SK-N-SH treated with all-trans-retinoic acid at 6 μM for 48 hours (cell line): ENCODE results near the gene COL15A1.

Experiments
- ATAC-seq: fragments of 200-7000 bp; cut with Tn5 transposase; 3 replicates; pipeline ENCODE4 v1.9.1; 2020; ENCODE audit warnings: mild to moderate bottlenecking, moderate library complexity
- ARNTL ChIP-seq: fragments of 450-650 bp; formaldehyde crosslinking; IDR thresholded peaks from 2 replicates; pipeline ENCODE4 v1.5.0; 2020; ENCODE audit warnings: low read depth, mild to moderate bottlenecking, moderate library complexity, borderline replicate concordance
- BACH2 ChIP-seq: fragments of 250-450 bp; sonication (Bioruptor Pico); IDR thresholded peaks from 2 replicates; pipeline ENCODE4 v1.9.0; 2021; ENCODE audit warnings: mild to moderate bottlenecking, borderline replicate concordance
- CREB5 ChIP-seq: fragments of 250-450 bp; sonication (Bioruptor Pico); IDR thresholded peaks from 2 replicates; pipeline ENCODE4 v1.5.1; 2020; ENCODE audit warnings: low read depth, mild to moderate bottlenecking, moderate library complexity
- CSDC2 ChIP-seq: fragments of 250-450 bp; sonication (Bioruptor Pico); IDR thresholded peaks from 2 replicates; pipeline ENCODE4 v1.5.0; 2020; ENCODE audit warnings: mild to moderate bottlenecking, moderate library complexity
- CSRNP3 ChIP-seq: fragments of 250-450 bp; sonication (Bioruptor Pico); IDR thresholded peaks from 2 replicates; pipeline ENCODE4 v1.5.1; 2021; ENCODE audit warnings: mild to moderate bottlenecking, moderate library complexity
- ESRRG ChIP-seq: fragments of 250-450 bp; sonication (Bioruptor Pico); IDR thresholded peaks from 2 replicates; pipeline ENCODE4 v1.6.1; 2021; ENCODE audit warnings: mild to moderate bottlenecking
- GLIS3 ChIP-seq: fragments of 250-450 bp; sonication (Bioruptor Pico); IDR thresholded peaks from 2 replicates; pipeline ENCODE4 v1.5.0; 2020; ENCODE audit warnings: mild to moderate bottlenecking, moderate library complexity
- ISL1 ChIP-seq: fragments of 250-450 bp; sonication (Bioruptor Pico); IDR thresholded peaks from 2 replicates; pipeline ENCODE4 v2.1.2; 2022; ENCODE audit warnings: mild to moderate bottlenecking, moderate library complexity
- OSR1 ChIP-seq: fragments of 250-450 bp; sonication (Bioruptor Pico); IDR thresholded peaks from 2 replicates; pipeline ENCODE4 v1.8.0; 2022; ENCODE audit warnings: moderate library complexity, mild to moderate bottlenecking, inconsistent platforms
- PATZ1 ChIP-seq: fragments of 250-450 bp; sonication (Bioruptor Pico); IDR thresholded peaks from 2 replicates; pipeline ENCODE4 v1.8.0; 2020; ENCODE audit warnings: mild to moderate bottlenecking, moderate library complexity, borderline replicate concordance
- POU6F1 ChIP-seq: fragments of 250-450 bp; sonication (Bioruptor Pico); IDR thresholded peaks from 2 replicates; pipeline ENCODE4 v1.8.0; 2021; ENCODE audit warnings: low read depth, mild to moderate bottlenecking, moderate library complexity, borderline replicate concordance
- PPARA ChIP-seq: fragments of 250-450 bp; sonication (Bioruptor Pico); IDR thresholded peaks from 2 replicates; pipeline ENCODE4 v1.5.0; 2020; ENCODE audit warnings: mild to moderate bottlenecking, borderline replicate concordance
- RARB ChIP-seq: fragments of 250-450 bp; sonication (Bioruptor Pico); IDR thresholded peaks from 2 replicates; pipeline ENCODE4 v1.8.0; 2021; ENCODE audit warnings: mild to moderate bottlenecking, moderate library complexity
- SNAI2 ChIP-seq: fragments of 250-450 bp; sonication (Bioruptor Pico); IDR thresholded peaks from 2 replicates; pipeline ENCODE4 v1.5.0; 2020; ENCODE audit warnings: mild to moderate bottlenecking, moderate library complexity
- TCF4 ChIP-seq: fragments of 250-450 bp; sonication (Bioruptor Pico); IDR thresholded peaks from 2 replicates; pipeline ENCODE4 v1.8.0; 2021; ENCODE audit warnings: mild to moderate bottlenecking, moderate library complexity, borderline replicate concordance
- TOX ChIP-seq: fragments of 250-450 bp; sonication (Bioruptor Pico); IDR thresholded peaks from 2 replicates; pipeline ENCODE4 v1.8.0; 2021; ENCODE audit warnings: mild to moderate bottlenecking, moderate library complexity, borderline replicate concordance
- TSHZ2 ChIP-seq: fragments of 250-450 bp; sonication (Bioruptor Pico); IDR thresholded peaks from 2 replicates; pipeline ENCODE4 v1.5.0; 2020; ENCODE audit warnings: mild to moderate bottlenecking, moderate library complexity
- ZC3H10 ChIP-seq: fragments of 250-450 bp; sonication (Bioruptor Pico); IDR thresholded peaks from 2 replicates; pipeline ENCODE4 v1.5.1; 2021; ENCODE audit warnings: mild to moderate bottlenecking, moderate library complexity
- ZFP3 ChIP-seq: fragments of 250-450 bp; sonication (Bioruptor Pico); IDR thresholded peaks from 2 replicates; pipeline ENCODE4 v1.5.0; 2020; ENCODE audit warnings: mild to moderate bottlenecking, moderate library complexity
- ZFP30 ChIP-seq: fragments of 450-650 bp; formaldehyde crosslinking; IDR thresholded peaks from 2 replicates; pipeline ENCODE4 v1.5.0; 2022; ENCODE audit warnings: mild to moderate bottlenecking, moderate library complexity
- ZNF565 ChIP-seq: fragments of 450-650 bp; formaldehyde crosslinking; conservative IDR thresholded peaks from 2 replicates; pipeline ENCODE4 v1.5.0; 2020; ENCODE audit warnings: low read depth, mild to moderate bottlenecking, moderate library complexity
- ZNF70 ChIP-seq: fragments of 450-650 bp; formaldehyde crosslinking; IDR thresholded peaks from 2 replicates; pipeline ENCODE4 v1.5.0; 2020; ENCODE audit warnings: mild to moderate bottlenecking, moderate library complexity
- ZNF8 ChIP-seq: fragments of 450-650 bp; formaldehyde crosslinking; IDR thresholded peaks from 2 replicates; pipeline ENCODE4 v1.5.0; 2020; ENCODE audit warnings: mild to moderate bottlenecking, moderate library complexity

The COL15A1 gene

GRCh38 chr9:99072040-99072394 is 128.3 kb downstream of the COL15A1 start:
- ATAC-seq, result no peak
- no peak for TF ChIP-seq ESRRG (CRISPR knock-in tag)
- TF ChIP-seq ISL1 (CRISPR knock-in tag), result no peak
- TF ChIP-seq ARNTL (CRISPR knock-in tag), result no peak
- no peak for TF ChIP-seq ZNF565 (CRISPR knock-in tag)
- no peak for TF ChIP-seq CSRNP3 (CRISPR knock-in tag)
- TF ChIP-seq TCF4, result no peak
- no peak for TF ChIP-seq GLIS3 (CRISPR knock-in tag)
- TF ChIP-seq ZFP30 (CRISPR knock-in tag), result no peak
- no peak for TF ChIP-seq ZC3H10 (CRISPR knock-in tag)
- no peak for TF ChIP-seq RARB (CRISPR knock-in tag)
- no peak for TF ChIP-seq POU6F1 (CRISPR knock-in tag)
- TF ChIP-seq CSDC2 (CRISPR knock-in tag), result no peak
- no peak for TF ChIP-seq TSHZ2 (CRISPR knock-in tag)
- TF ChIP-seq ZFP3 (CRISPR knock-in tag), result no peak
- no peak for TF ChIP-seq PPARA (CRISPR knock-in tag)
- no peak for TF ChIP-seq OSR1 (CRISPR knock-in tag)
- TF ChIP-seq ZNF70 (CRISPR knock-in tag), result no peak
- no peak for TF ChIP-seq SNAI2 (CRISPR knock-in tag)
- TF ChIP-seq ZNF8 (CRISPR knock-in tag), result no peak
- TF ChIP-seq TOX (CRISPR knock-in tag), result no peak
- TF ChIP-seq, all 23 proteins: peak for 0

GRCh38 chr9:99073347-99073746 is 129.6 kb downstream of the COL15A1 start:
- ATAC-seq, result no peak
- TF ChIP-seq CSRNP3 (CRISPR knock-in tag) (no peak), ZNF8 (CRISPR knock-in tag) (no peak), ZNF565 (CRISPR knock-in tag) (no peak), ZC3H10 (CRISPR knock-in tag) (no peak), ARNTL (CRISPR knock-in tag) (no peak), ISL1 (CRISPR knock-in tag) (no peak), BACH2 (no peak), ESRRG (CRISPR knock-in tag) (no peak)

GRCh38 chr9:99073985-99074901 is 130.5 kb downstream of the COL15A1 start:
- no peak for ATAC-seq
- no peak for TF ChIP-seq GLIS3 (CRISPR knock-in tag)
- TF ChIP-seq PPARA (CRISPR knock-in tag), result no peak
- no peak for TF ChIP-seq ZNF70 (CRISPR knock-in tag)
- no peak for TF ChIP-seq ISL1 (CRISPR knock-in tag)
- TF ChIP-seq CREB5 (CRISPR knock-in tag), result no peak
- TF ChIP-seq CSDC2 (CRISPR knock-in tag), result no peak
- no peak for TF ChIP-seq PATZ1 (CRISPR knock-in tag)
